GM12891 (cell line): ENCODE data around the gene LAD1.

Experiments
- PAX5 ChIP-seq: IDR thresholded peaks from 2 replicates; pipeline ENCODE4 v1.6.1; 2011; ENCODE audit warnings: low read length, moderate library complexity, mild to moderate bottlenecking; ENCODE audit not compliant: insufficient read depth, severe bottlenecking
- POLR2A ChIP-seq: IDR thresholded peaks from 2 replicates; pipeline ENCODE4 v1.6.1; 2011; ENCODE audit warnings: low read depth, low read length, control low read depth
- POLR2AphosphoS5 ChIP-seq: IDR thresholded peaks from 2 replicates; pipeline ENCODE4 v1.6.1; 2011; ENCODE audit warnings: low read depth, low read length, control low read depth
- POU2F2 ChIP-seq: IDR thresholded peaks from 2 replicates; pipeline ENCODE4 v1.6.1; 2011; ENCODE audit warnings: low read depth, mild to moderate bottlenecking, control low read depth, low read length, moderate library complexity

GRCh38 chr1:201357211-201357610 is 41.9 kb downstream of the LAD1 start:
- TF ChIP-seq POLR2A (no peak), POLR2AphosphoS5 (no peak), PAX5 (no peak), POU2F2 (no peak)
